ENCODE measurements around the gene HPCAL1.

GRCh38 chr2:10285556-10286198 lies 17.0 kb upstream of the HPCAL1 start:
- no peak for TF ChIP-seq CTCF (IDR thresholded peaks at IDR 0.05)
- no peak for TF ChIP-seq EZH2 (IDR thresholded peaks at IDR 0.05)

Measured in neural progenitor cell (in vitro differentiated cells).